ENCODE results near the gene NKX1-1.

The NKX1-1 gene

GRCh38 chr4:1402516-1403091, 3.6 kb downstream of the NKX1-1 start:
- TF ChIP-seq ZNF274 (IDR thresholded peaks at IDR 0.05; ENCODE audit: low read depth, low read length) (no peak), SUZ12 (IDR thresholded peaks at IDR 0.05; ENCODE audit: extremely low read depth, insufficient read depth, insufficient read length) (peak; percentile 98)
- Histone ChIP-seq H3K4me1 (ENCODE audit: insufficient read depth, insufficient read length) (peaks cover 26% of the 10 kb centered on the region), H3K4me3 (ENCODE audit: insufficient read length, low read depth) (peak overlapping the region; percentile 2), H3K36me3 (ENCODE audit: insufficient read depth, insufficient read length, low read length) (no peaks in the 10 kb centered on the region), H3K27me3 (ENCODE audit: insufficient read depth, insufficient read length) (peaks cover 83% of the 10 kb centered on the region), H3K9ac (ENCODE audit: insufficient read length, low read depth) (no peak overlapping the region), H3K9me3 (ENCODE audit: insufficient read depth, low read length) (peaks cover 8% of the 10 kb centered on the region; the same call in 1 of the 2 replicates)
- DNase-seq (ENCODE audit: low read depth, low spot score), result no peak

DNA sequence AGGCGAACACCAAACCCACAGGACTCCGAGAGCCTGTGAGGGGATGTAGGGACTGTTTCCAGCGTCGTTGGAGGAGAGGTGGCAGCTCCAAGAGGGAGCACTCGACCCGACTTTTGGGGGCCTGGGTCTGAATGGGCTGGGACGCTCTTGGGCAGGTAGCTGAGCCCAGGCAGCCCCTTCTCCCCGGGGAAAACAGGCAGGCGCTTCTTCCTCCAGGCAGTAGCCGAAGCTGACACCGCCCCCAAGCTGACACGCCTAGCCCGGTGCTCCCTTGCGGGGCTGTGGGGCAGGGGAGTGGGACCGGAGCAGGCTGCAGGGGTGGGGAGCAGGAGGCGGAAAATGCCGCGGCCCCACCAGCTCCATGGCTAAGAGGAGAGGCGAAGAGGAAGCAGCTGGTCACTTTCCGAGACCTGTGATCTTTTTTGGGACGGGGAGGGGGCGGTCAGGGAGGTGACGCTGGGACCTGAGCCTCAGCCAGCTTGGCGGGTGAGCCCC, 4.2 kb downstream of the NKX1-1 start:
- peaks cover 11% of the 10 kb centered on the region; the same call in 1 of the 2 replicates for H3K9me3 ChIP-seq (ENCODE audit: insufficient read depth, low read length)
- no peak overlapping the region for H3K9ac ChIP-seq (ENCODE audit: insufficient read length, low read depth)
- no peak overlapping the region for H3K4me3 ChIP-seq (ENCODE audit: insufficient read length, low read depth)
- no peaks in the 10 kb centered on the region for H3K36me3 ChIP-seq (ENCODE audit: insufficient read depth, insufficient read length, low read length)
- no peak for TF ChIP-seq ZNF274 (IDR thresholded peaks at IDR 0.05; ENCODE audit: low read depth, low read length)
- no peak for TF ChIP-seq YY1 (IDR thresholded peaks at IDR 0.05; ENCODE audit: insufficient read depth, insufficient read length)
- no peak for TF ChIP-seq SUZ12 (IDR thresholded peaks at IDR 0.05; ENCODE audit: extremely low read depth, insufficient read depth, insufficient read length)
- peaks cover 77% of the 10 kb centered on the region for H3K27me3 ChIP-seq (ENCODE audit: insufficient read depth, insufficient read length)
- DNase-seq (ENCODE audit: low read depth, low spot score), result no peak
- peaks cover 23% of the 10 kb centered on the region for H3K4me1 ChIP-seq (ENCODE audit: insufficient read depth, insufficient read length)

DNA sequence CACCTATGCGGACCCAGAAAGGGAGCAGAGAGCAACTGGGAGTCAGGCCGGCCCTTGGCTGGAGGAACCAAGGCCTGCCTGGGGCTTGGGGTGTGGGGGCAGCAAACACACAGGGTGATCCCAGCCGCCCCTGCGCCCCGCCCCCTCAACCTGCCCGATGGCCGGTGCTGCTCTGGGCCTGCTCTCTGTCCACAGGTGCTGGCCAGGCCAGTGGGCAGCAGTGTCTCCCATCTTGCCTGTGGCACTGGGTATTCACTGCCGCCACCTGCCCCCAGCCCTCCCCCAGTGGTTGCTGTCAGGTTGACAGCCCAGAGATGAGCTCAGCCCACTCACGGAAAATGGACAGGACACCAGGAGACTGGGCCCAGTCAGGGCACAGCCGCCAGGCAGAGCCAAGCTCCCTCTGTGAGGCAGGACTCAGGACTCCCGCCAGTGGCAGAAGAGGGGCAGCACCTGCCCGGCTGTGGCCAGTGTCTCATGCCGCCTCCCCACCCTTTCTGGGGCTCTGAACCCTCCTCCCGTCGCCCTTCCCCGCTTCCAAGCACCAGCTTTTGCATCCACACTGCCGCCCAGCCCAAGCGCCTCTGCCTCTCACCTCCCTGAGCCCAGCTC, 4.7 kb downstream of the NKX1-1 start:
- TF ChIP-seq ZNF274 (IDR thresholded peaks at IDR 0.05; ENCODE audit: low read depth, low read length), result no peak
- no peak for TF ChIP-seq YY1 (IDR thresholded peaks at IDR 0.05; ENCODE audit: insufficient read depth, insufficient read length)
- no peak for TF ChIP-seq SUZ12 (IDR thresholded peaks at IDR 0.05; ENCODE audit: extremely low read depth, insufficient read depth, insufficient read length)
- peaks cover 17% of the 10 kb centered on the region; the same call in 1 of the 2 replicates for H3K9me3 ChIP-seq (ENCODE audit: insufficient read depth, low read length)
- no peak for DNase-seq (ENCODE audit: low read depth, low spot score)

GRCh38 chr4:1400831-1401408, 5.3 kb downstream of the NKX1-1 start:
- DNase-seq (ENCODE audit: low read depth, low spot score), result no peak
- H3K4me1 ChIP-seq (ENCODE audit: insufficient read depth, insufficient read length), result peaks cover 20% of the 10 kb centered on the region
- no peak overlapping the region for H3K9ac ChIP-seq (ENCODE audit: insufficient read length, low read depth)
- H3K4me3 ChIP-seq (ENCODE audit: insufficient read length, low read depth), result no peak overlapping the region
- H3K36me3 ChIP-seq (ENCODE audit: insufficient read depth, insufficient read length, low read length), result no peaks in the 10 kb centered on the region
- peaks cover 66% of the 10 kb centered on the region for H3K27me3 ChIP-seq (ENCODE audit: insufficient read depth, insufficient read length)
- H3K9me3 ChIP-seq (ENCODE audit: insufficient read depth, low read length), result peaks cover 20% of the 10 kb centered on the region; the same call in 1 of the 2 replicates
- TF ChIP-seq ZNF274 (IDR thresholded peaks at IDR 0.05; ENCODE audit: low read depth, low read length), result no peak
- TF ChIP-seq SUZ12 (IDR thresholded peaks at IDR 0.05; ENCODE audit: extremely low read depth, insufficient read depth, insufficient read length), result no peak

More for the DNA sequence above, 4.7 kb downstream of the NKX1-1 start:
- Histone ChIP-seq H3K4me1 (ENCODE audit: insufficient read depth, insufficient read length) (peaks cover 22% of the 10 kb centered on the region), H3K36me3 (ENCODE audit: insufficient read depth, insufficient read length, low read length) (no peaks in the 10 kb centered on the region), H3K9ac (ENCODE audit: insufficient read length, low read depth) (no peak overlapping the region), H3K4me3 (ENCODE audit: insufficient read length, low read depth) (no peak overlapping the region), H3K27me3 (ENCODE audit: insufficient read depth, insufficient read length) (peaks cover 72% of the 10 kb centered on the region)

- no peak for TF ChIP-seq ZNF274 (IDR thresholded peaks at IDR 0.05; ENCODE audit: low read depth, low read length)
- no peak for TF ChIP-seq SUZ12 (IDR thresholded peaks at IDR 0.05; ENCODE audit: extremely low read depth, insufficient read depth, insufficient read length)
- no peak for TF ChIP-seq YY1 (IDR thresholded peaks at IDR 0.05; ENCODE audit: insufficient read depth, insufficient read length)
- H3K4me1 ChIP-seq (ENCODE audit: insufficient read depth, insufficient read length), result peaks cover 15% of the 10 kb centered on the region
- no peak overlapping the region for H3K4me3 ChIP-seq (ENCODE audit: insufficient read length, low read depth)
- peaks cover 3% of the 10 kb centered on the region for H3K36me3 ChIP-seq (ENCODE audit: insufficient read depth, insufficient read length, low read length)
- DNase-seq (ENCODE audit: low read depth, low spot score), result no peak
- H3K27me3 ChIP-seq (ENCODE audit: insufficient read depth, insufficient read length), result peaks cover 60% of the 10 kb centered on the region
- no peak overlapping the region for H3K9ac ChIP-seq (ENCODE audit: insufficient read length, low read depth)
- peaks cover 20% of the 10 kb centered on the region; the same call in 1 of the 2 replicates for H3K9me3 ChIP-seq (ENCODE audit: insufficient read depth, low read length)
Measured at GRCh38 chr4:1400191-1400805, 5.9 kb downstream of the NKX1-1 start.

DNA sequence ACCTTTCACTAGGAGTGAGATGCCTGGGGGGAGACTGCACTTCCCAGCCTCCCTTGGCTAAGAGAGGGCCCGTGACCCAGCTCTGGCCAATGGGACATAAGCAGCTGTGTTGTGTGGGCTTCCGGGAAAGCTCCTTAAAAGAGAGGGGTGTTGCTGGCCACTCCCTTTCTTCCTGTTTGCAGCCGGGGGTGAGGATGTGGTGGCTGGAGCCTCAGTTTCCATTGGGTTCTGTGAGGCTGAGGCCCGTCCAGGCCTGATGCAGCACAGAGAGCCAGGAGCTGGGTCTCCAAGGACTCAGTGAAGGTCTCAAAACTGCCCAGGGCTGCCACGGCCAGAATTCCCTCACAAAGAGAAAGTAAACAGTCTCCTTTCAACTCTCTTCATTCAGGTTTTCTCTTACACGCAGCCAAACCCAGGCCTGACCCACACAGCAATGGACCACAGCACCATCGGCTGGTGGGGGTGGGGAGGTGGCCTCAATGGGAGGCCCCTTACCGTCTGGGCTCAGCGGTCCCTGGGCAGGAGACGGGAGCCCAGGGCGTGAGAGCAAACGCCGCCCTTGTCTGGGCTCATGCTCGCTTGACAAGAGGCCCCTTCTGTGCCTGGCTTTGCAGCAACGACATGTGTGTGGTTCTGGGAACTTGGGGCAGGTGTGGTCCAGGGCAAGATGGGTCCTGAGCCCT, 6.6 kb downstream of the NKX1-1 start:
- H3K4me1 ChIP-seq (ENCODE audit: insufficient read depth, insufficient read length), result peaks cover 15% of the 10 kb centered on the region
- no peak for DNase-seq (ENCODE audit: low read depth, low spot score)
- H3K4me3 ChIP-seq (ENCODE audit: insufficient read length, low read depth), result no peak overlapping the region
- no peak overlapping the region for H3K9ac ChIP-seq (ENCODE audit: insufficient read length, low read depth)
- TF ChIP-seq YY1 (IDR thresholded peaks at IDR 0.05; ENCODE audit: insufficient read depth, insufficient read length), result no peak
- no peak for TF ChIP-seq ZNF274 (IDR thresholded peaks at IDR 0.05; ENCODE audit: low read depth, low read length)
- no peak for TF ChIP-seq SUZ12 (IDR thresholded peaks at IDR 0.05; ENCODE audit: extremely low read depth, insufficient read depth, insufficient read length)
- H3K36me3 ChIP-seq (ENCODE audit: insufficient read depth, insufficient read length, low read length), result peaks cover 10% of the 10 kb centered on the region
- peaks cover 53% of the 10 kb centered on the region for H3K27me3 ChIP-seq (ENCODE audit: insufficient read depth, insufficient read length)
- H3K9me3 ChIP-seq (ENCODE audit: insufficient read depth, low read length), result peaks cover 20% of the 10 kb centered on the region; the same call in 1 of the 2 replicates
